H1 (cell line): ENCODE results near the gene MEFV. TPM values are rescaled to one million over a fixed set of nuclear protein-coding genes. Genes with fewer than 3 reads are reported as not detected.
"Not testable (repeated sequence)": the region's sequence is repeated elsewhere in the genome, so short reads cannot be mapped to it uniquely, and the experiment has no call there.

Source experiments
- CTCF ChIA-PET: fragments of 300-600 bp; sonication (Branson Sonifier 250); formaldehyde crosslinking; loops from one replicate; lab custom pipeline; 2021; ENCODE audit not compliant: partially characterized antibody; lab: Charles Lee
- POLR2A ChIA-PET: fragments of 300-600 bp; sonication (Branson Sonifier 250); formaldehyde crosslinking; loops from one replicate; lab custom pipeline; 2021; ENCODE audit warnings: inconsistent platforms; ENCODE audit not compliant: partially characterized antibody; lab: Charles Lee
- DNase-seq, 2 experiments: peaks; one replicate each; pipeline versions ENCODE4 v3.0.0 to v3.0.0-alpha.2; 2010 to 2022; ENCODE audit warnings: low spot score in 2 of 2, low read depth in 1 of 2, mixed read lengths in 1 of 2
- FAIRE-seq: peaks from 2 replicates; lab custom pipeline; 2011; peaks lifted over from hg19 to GRCh38; lab: Jason Lieb, UNC
- H2AFZ ChIP-seq: 2 replicates; pipeline ENCODE4 v1.8.1; 2012; ENCODE audit warnings: low read length, inconsistent platforms
- H2AK5ac ChIP-seq: 2 replicates; pipeline ENCODE4 v1.6.1; 2013; ENCODE audit warnings: low read depth, low read length
- H2BK120ac ChIP-seq: replicated peaks from 2 replicates; pipeline ENCODE3; 2013; ENCODE audit warnings: low read depth, low read length, inconsistent platforms
- H2BK12ac ChIP-seq: 2 replicates; pipeline ENCODE4 v1.6.1; 2013; ENCODE audit warnings: low read depth, low read length
- H2BK15ac ChIP-seq: 2 replicates; pipeline ENCODE4 v1.6.1; 2013; ENCODE audit warnings: low read length
- H2BK20ac ChIP-seq: 2 replicates; pipeline ENCODE4 v1.6.1; 2013; ENCODE audit warnings: low read length
- H2BK5ac ChIP-seq: 2 replicates; pipeline ENCODE4 v1.6.1; 2013; ENCODE audit warnings: low read depth, low read length
- H3K14ac ChIP-seq: 2 replicates; pipeline ENCODE4 v1.6.1; 2013; ENCODE audit warnings: inconsistent platforms; ENCODE audit not compliant: insufficient read length
- H3K18ac ChIP-seq: 2 replicates; pipeline ENCODE4 v1.6.1; 2013; ENCODE audit warnings: low read length; ENCODE audit errors: extremely low read depth
- H3K23ac ChIP-seq: 2 replicates; pipeline ENCODE4 v1.6.1; 2013; ENCODE audit warnings: inconsistent platforms; ENCODE audit not compliant: insufficient read length
- H3K23me2 ChIP-seq: 2 replicates; pipeline ENCODE4 v1.6.1; 2013; ENCODE audit warnings: low read depth, low read length
- H3K27ac ChIP-seq: 2 replicates; pipeline ENCODE4 v1.6.1; 2011; ENCODE audit warnings: low read depth, low read length, inconsistent platforms
- H3K27me3 ChIP-seq, 4 experiments: replicated peaks in 1 of 4; 1 replicate in 1 of 4; 2 replicates in 3 of 4; pipeline versions ENCODE4 v1.6.1 to v1.8.1; 2011 to 2013; ENCODE audit warnings: low read length in 3 of 4, mild to moderate bottlenecking in 3 of 4, inconsistent platforms in 2 of 4, mixed read lengths in 2 of 4, moderate library complexity in 1 of 4; ENCODE audit not compliant: control insufficient read depth in 3 of 4, insufficient read depth in 3 of 4; ENCODE audit errors: extremely low read depth in 1 of 4
- H3K36me3 ChIP-seq, 4 experiments: 2 replicates each; pipeline versions ENCODE4 v1.6.1 to v1.8.1; 2011 to 2013; ENCODE audit warnings: mild to moderate bottlenecking in 4 of 4, low read length in 3 of 4, moderate library complexity in 2 of 4, control low read depth in 1 of 4, inconsistent platforms in 1 of 4; ENCODE audit not compliant: insufficient read depth in 4 of 4, control insufficient read depth in 2 of 4
- H3K4ac ChIP-seq: replicated peaks from 2 replicates; pipeline ENCODE3; 2013; ENCODE audit warnings: low read length, low read depth, mixed read lengths, inconsistent platforms; ENCODE audit not compliant: insufficient read length
- H3K4me1 ChIP-seq, 4 experiments: replicated peaks in 1 of 4; 1 replicate in 1 of 4; 2 replicates in 3 of 4; pipeline versions ENCODE4 v1.6.1 to v1.8.1; 2011 to 2013; ENCODE audit warnings: low read length in 3 of 4, inconsistent platforms in 2 of 4, mixed read lengths in 1 of 4; ENCODE audit not compliant: insufficient read depth in 4 of 4, control insufficient read depth in 3 of 4
- H3K4me2 ChIP-seq, 2 experiments: 2 replicates each; pipeline versions ENCODE4 v1.6.1 to v1.8.1; 2011 to 2013; ENCODE audit warnings: low read depth in 2 of 2, low read length in 2 of 2, control low read depth in 1 of 2, inconsistent platforms in 1 of 2, mild to moderate bottlenecking in 1 of 2; ENCODE audit not compliant: insufficient read depth in 1 of 2
- H3K4me3 ChIP-seq, 4 experiments: fragments of 200-600, 300-600 bp in 1 of 4; sonication (generic), shearing (Covaris generic), sonication (Bioruptor Twin) in 1 of 4; 2 replicates each; pipeline versions ENCODE4 v1.5.1 to v1.8.1; 2011 to 2016; ENCODE audit warnings: low read length in 4 of 4, low read depth in 3 of 4, control low read depth in 2 of 4, inconsistent platforms in 2 of 4, mild to moderate bottlenecking in 2 of 4, mixed read lengths in 1 of 4, moderate library complexity in 1 of 4; ENCODE audit not compliant: insufficient read depth in 2 of 4; ENCODE audit errors: extremely low read depth in 1 of 4
- H3K56ac ChIP-seq: replicated peaks from 2 replicates; pipeline ENCODE3; 2013; ENCODE audit warnings: low read depth, mild to moderate bottlenecking, mixed read lengths, low read length, inconsistent platforms; ENCODE audit not compliant: insufficient read length
- H3K79me1 ChIP-seq: 2 replicates; pipeline ENCODE4 v1.6.1; 2013; ENCODE audit warnings: low read depth, low read length, control low read depth
- H3K79me2 ChIP-seq, 2 experiments: 2 replicates each; pipeline versions ENCODE4 v1.6.1 to v1.8.1; 2012 to 2013; ENCODE audit warnings: low read length in 2 of 2, mild to moderate bottlenecking in 2 of 2, inconsistent platforms in 1 of 2; ENCODE audit not compliant: insufficient read depth in 2 of 2, control insufficient read depth in 1 of 2
- H3K9ac ChIP-seq, 4 experiments: replicated peaks in 1 of 4; 1 replicate in 1 of 4; 2 replicates in 3 of 4; pipeline versions ENCODE4 v1.6.1 to v1.8.1; 2011 to 2013; ENCODE audit warnings: low read depth in 3 of 4, low read length in 3 of 4, control low read depth in 2 of 4, mild to moderate bottlenecking in 2 of 4, moderate library complexity in 2 of 4, inconsistent platforms in 1 of 4; ENCODE audit errors: extremely low read depth in 1 of 4
- H3K9me3 ChIP-seq, 2 experiments: 2 replicates each; pipeline versions ENCODE4 v1.6.1 to v1.8.1; 2012 to 2013; ENCODE audit warnings: mild to moderate bottlenecking in 2 of 2, moderate library complexity in 2 of 2, control low read depth in 1 of 2, inconsistent platforms in 1 of 2, low read depth in 1 of 2, low read length in 1 of 2, mixed read lengths in 1 of 2; ENCODE audit not compliant: insufficient read depth in 2 of 2
- H4K20me1 ChIP-seq, 2 experiments: replicated peaks in 1 of 2; 2 replicates each; pipeline versions ENCODE3 to v1.8.1; 2011 to 2013; ENCODE audit warnings: inconsistent platforms in 2 of 2, low read length in 2 of 2, mild to moderate bottlenecking in 1 of 2; ENCODE audit not compliant: insufficient read depth in 2 of 2, control insufficient read depth in 1 of 2
- H4K5ac ChIP-seq: 2 replicates; pipeline ENCODE4 v1.6.1; 2013; ENCODE audit warnings: low read length, low read depth, mixed read lengths, inconsistent platforms; ENCODE audit not compliant: insufficient read length
- H4K8ac ChIP-seq: 2 replicates; pipeline ENCODE4 v1.8.0; 2013; ENCODE audit warnings: mild to moderate bottlenecking, moderate library complexity, low read length, inconsistent platforms; ENCODE audit not compliant: insufficient read depth; ENCODE audit errors: extremely low read depth
- H4K91ac ChIP-seq: replicated peaks from 2 replicates; pipeline ENCODE3; 2013; ENCODE audit warnings: low read length, mixed read lengths, inconsistent platforms; ENCODE audit not compliant: insufficient read length
- WGBS, 2 experiments: shearing (Covaris generic) in 1 of 2; methylation state at CpG; one replicate each; pipeline versions ENCODE4 v1.1.6 to v1.1.7; 2013 to 2015; ENCODE audit warnings: low lambda C conversion rate in 2 of 2, mixed read lengths in 2 of 2, inconsistent platforms in 1 of 2, low coverage in 1 of 2, missing lambda C conversion rate in 1 of 2; ENCODE audit not compliant: insufficient replicate concordance in 2 of 2, insufficient coverage in 1 of 2, insufficient read length in 1 of 2; ENCODE audit errors: extremely low coverage in 1 of 2, missing lambda C conversion rate in 1 of 2; 5-methylcytosine and 5-hydroxymethylcytosine counted together
- polyA plus RNA-seq, 7 experiments: library from polyadenylated mRNA; depleted of rRNA in 3 of 7; stranded (reverse) in 5 of 7; unstranded in 2 of 7; fragments of >200 nt in 5 of 7; fragments of 200-250 nt in 2 of 7; gene quantifications; 1 replicate in 5 of 7; 2 replicates in 1 of 7; 4 replicates in 1 of 7; pipeline versions ENCODE4 v1.2.1 to v1.2.3, GENCODE V29; 2011 to 2013; ENCODE audit warnings: missing spikeins in 2 of 7, mixed read lengths in 2 of 7
- total RNA-seq: library from RNA; stranded (reverse); fragmentation: NEBNext Ultra II Directional; extraction: Animal tissue kit (Norgen Biotek cat#: 25700); gene quantifications from 2 replicates; pipeline ENCODE4 v1.2.1, GENCODE V29; 2021

The MEFV gene
- total and polyA plus RNA-seq, 2 of the 8 experiments (the other 6 are each of a cell fraction or from before 2014, with no cell fraction given), result 0.03 TPM; not detected in 1

GRCh38 chr16:3271281-3271680, 14.8 kb upstream of the MEFV start:
- H3K9ac ChIP-seq, H3K23me2 ChIP-seq, H3K4me1 ChIP-seq, H3K4ac ChIP-seq, H3K56ac ChIP-seq, H3K79me2 ChIP-seq, H3K27ac ChIP-seq, H3K23ac ChIP-seq, H2AK5ac ChIP-seq, H4K5ac ChIP-seq, H4K8ac ChIP-seq, H3K27me3 ChIP-seq, H2BK15ac ChIP-seq, H4K20me1 ChIP-seq, H3K9me3 ChIP-seq, H3K79me1 ChIP-seq, H3K14ac ChIP-seq, DNase-seq, H2BK5ac ChIP-seq, H3K4me2 ChIP-seq, POLR2A ChIA-PET, H2AFZ ChIP-seq, H2BK120ac ChIP-seq, H3K36me3 ChIP-seq, H2BK20ac ChIP-seq, H3K4me3 ChIP-seq, H4K91ac ChIP-seq, H2BK12ac ChIP-seq, CTCF ChIA-PET, H3K18ac ChIP-seq, FAIRE-seq: not testable (repeated sequence)
- WGBS, 2 experiments, result 85% methylated on average over 7 of the region's 22 CpGs; no CpG with 5 or more reads in 1 of the 2 experiments

GRCh38 chr16:3270718-3271117, 14.3 kb upstream of the MEFV start:
- H3K9me3 ChIP-seq, H3K18ac ChIP-seq, H3K4me3 ChIP-seq, H2BK120ac ChIP-seq, H2BK5ac ChIP-seq, H3K36me3 ChIP-seq, H3K4me2 ChIP-seq, H2AFZ ChIP-seq, H3K23me2 ChIP-seq, H4K91ac ChIP-seq, H3K23ac ChIP-seq, H3K9ac ChIP-seq, H3K4ac ChIP-seq, H3K4me1 ChIP-seq, H3K27me3 ChIP-seq, H3K79me2 ChIP-seq, H3K56ac ChIP-seq, H4K20me1 ChIP-seq, H4K5ac ChIP-seq, H2BK12ac ChIP-seq, H3K14ac ChIP-seq, H4K8ac ChIP-seq, H2BK20ac ChIP-seq, H2BK15ac ChIP-seq, H3K79me1 ChIP-seq, POLR2A ChIA-PET, DNase-seq, FAIRE-seq, H3K27ac ChIP-seq, H2AK5ac ChIP-seq: not testable (repeated sequence)
- CTCF ChIA-PET, result interaction anchor here (0.7 kb wide), 1 partner anchor 33 kb away, joined by 4 read pairs; no protein-coding TSS in a partner anchor
- WGBS, 2 experiments, result 80% methylated on average over 4 of the region's 5 CpGs; no CpG with 5 or more reads in 1 of the 2 experiments
